Fibroblast of villous mesenchyme (primary cell): ENCODE data around the gene CAMK1D. TPM values are rescaled to one million over a fixed set of nuclear protein-coding genes. Genes with fewer than 3 reads are reported as not detected.

ENCODE experiments used
- DNase-seq: peaks from one replicate; pipeline ENCODE4 v3.0.0-alpha.2; 2010; ENCODE audit warnings: low read depth
- H3K4me3 ChIP-seq: 2 replicates; pipeline ENCODE4 v1.5.1; 2011; ENCODE audit warnings: low read depth, mild to moderate bottlenecking, low read length
- CTCF ChIP-seq: IDR thresholded peaks from 2 replicates; pipeline ENCODE4 v1.5.1; 2012; ENCODE audit warnings: low read depth, mild to moderate bottlenecking, low read length; ENCODE audit not compliant: insufficient read depth
- small RNA-seq: library from RNA; depleted of rRNA; stranded (forward); fragments of <200 nt; gene quantifications from one replicate; pipeline ENCODE3, GENCODE V24; 2012
- total RNA-seq: library from RNA; depleted of rRNA; stranded (reverse); fragments of >200 nt; gene quantifications from 2 replicates; pipeline ENCODE4 v1.2.3, GENCODE V29; 2012

The CAMK1D gene
- total RNA-seq, 1 donor = 1.3 TPM

GRCh38 chr10:12876266-12876665 is 526.9 kb downstream of the CAMK1D start:
- no peak overlapping the region for H3K4me3 ChIP-seq
- DNase-seq = no peak
- TF ChIP-seq CTCF = no peak

- no peak for TF ChIP-seq CTCF
- no peak for DNase-seq
- H3K4me3 ChIP-seq = no peak overlapping the region
These were observed 527.8 kb downstream of the CAMK1D start for GRCh38 chr10:12877150-12877549.

GRCh38 chr10:12880423-12880822 is 531.1 kb downstream of the CAMK1D start:
- no peak for TF ChIP-seq CTCF
- no peak for DNase-seq
- H3K4me3 ChIP-seq = no peak overlapping the region

GRCh38 chr10:12884851-12885250 is 535.5 kb downstream of the CAMK1D start:
- DNase-seq = no peak
- no peak overlapping the region for H3K4me3 ChIP-seq
- TF ChIP-seq CTCF = no peak

Small RNA genes lying within 50 kb of the gene (small RNA-seq; reads per million reads assigned to genes)
- gene MIR4480 = not detected
- not detected for gene MIR548Q
- not detected for gene RF00279
- gene RN7SL198P = not detected
- not detected for gene RNU6ATAC39P

Other genes with a start within 250 kb of the CAMK1D start
- gene SEC61A2, start 219.9 kb upstream of the CAMK1D start, total RNA-seq = 12.9 and 16.0 TPM in 2 replicates
- gene NUDT5, start 153.7 kb upstream of the CAMK1D start, total RNA-seq = 59.2 and 64.1 TPM in 2 replicates
- gene CDC123, start 153.4 kb upstream of the CAMK1D start, total RNA-seq = 124 and 143 TPM in 2 replicates